Smooth muscle cell (in vitro differentiated cells): ENCODE measurements around the gene RAPGEF6. TPM values are rescaled to one million over a fixed set of nuclear protein-coding genes. Genes with fewer than 3 reads are reported as not detected.

ENCODE experiments used
- DNase-seq: peaks from one replicate; lab custom pipeline; 2025; ENCODE audit not compliant: unreplicated experiment; lab: John Stamatoyannopoulos, UW
- H2AFZ ChIP-seq: fragments of 200-600 bp; sonication (generic); 2 replicates; pipeline ENCODE4 v1.6.0; 2016; ENCODE audit warnings: antibody characterized with exemption, low read depth, mild to moderate bottlenecking
- H3F3A ChIP-seq: fragments of 200-600 bp; sonication (generic); 2 replicates; pipeline ENCODE4 v1.6.0; 2017; ENCODE audit warnings: antibody characterized with exemption, low read depth
- H3K27ac ChIP-seq: fragments of 200-600 bp; sonication (generic); 2 replicates; pipeline ENCODE4 v1.5.1; 2016; ENCODE audit warnings: low read depth, mild to moderate bottlenecking
- H3K27me3 ChIP-seq: fragments of 200-600 bp; sonication (generic); 2 replicates; pipeline ENCODE4 v1.6.1; 2016; ENCODE audit warnings: low read depth, mild to moderate bottlenecking
- H3K36me3 ChIP-seq: fragments of 200-600 bp; sonication (generic); 2 replicates; pipeline ENCODE4 v1.5.1; 2016; ENCODE audit warnings: low read depth
- H3K4me1 ChIP-seq: fragments of 200-600 bp; sonication (generic); 2 replicates; pipeline ENCODE4 v1.5.1; 2016; ENCODE audit warnings: low read depth
- H3K4me2 ChIP-seq: fragments of 200-600 bp; sonication (generic); 2 replicates; pipeline ENCODE4 v1.6.0; 2016; ENCODE audit warnings: mild to moderate bottlenecking
- H3K4me3 ChIP-seq: fragments of 200-600 bp; sonication (generic); 2 replicates; pipeline ENCODE4 v1.5.1; 2016; ENCODE audit warnings: mild to moderate bottlenecking
- H3K79me2 ChIP-seq: fragments of 200-600 bp; sonication (generic); 2 replicates; pipeline ENCODE4 v1.6.0; 2016; ENCODE audit warnings: low read depth, mild to moderate bottlenecking
- H3K9ac ChIP-seq: fragments of 200-600 bp; sonication (generic); 2 replicates; pipeline ENCODE4 v1.6.0; 2016; ENCODE audit warnings: low read depth
- H3K9me3 ChIP-seq: fragments of 200-600 bp; sonication (generic); replicated peaks from 2 replicates; pipeline ENCODE4 v1.5.1; 2016; ENCODE audit warnings: low read depth
- H4K20me1 ChIP-seq: fragments of 200-600 bp; sonication (generic); 2 replicates; pipeline ENCODE4 v1.6.0; 2016; ENCODE audit warnings: low read depth
- CTCF ChIP-seq: fragments of 200-600 bp; sonication (generic); IDR thresholded peaks from 2 replicates; pipeline ENCODE4 v1.5.1; 2017; ENCODE audit warnings: borderline replicate concordance, mild to moderate bottlenecking, antibody characterized with exemption; ENCODE audit not compliant: insufficient read depth, poor library complexity, severe bottlenecking
- WGBS: methylation state at CpG from one replicate; pipeline ENCODE4 v1.1.7; 2016; ENCODE audit warnings: low lambda C conversion rate; 5-methylcytosine and 5-hydroxymethylcytosine counted together
- polyA plus RNA-seq: library from polyadenylated mRNA; unstranded; fragments of >200 nt; fragmentation: Nextera tagmentation; extraction: Ambion mirVana; gene quantifications from 2 replicates; pipeline ENCODE4 v1.2.1, GENCODE V29; 2016
- total RNA-seq: library from RNA; depleted of rRNA; stranded (reverse); fragments of >200 nt; gene quantifications from 2 replicates; pipeline ENCODE4 v1.2.3, GENCODE V29; 2014

Gene RAPGEF6
- total and polyA plus RNA-seq, 2 experiments from 2014 or later, result 1.9 to 13.3 TPM

GRCh38 chr5:131466171-131466766 is 168.8 kb downstream of the RAPGEF6 start:
- no peak overlapping the region for H3K4me3 ChIP-seq
- H3K36me3 ChIP-seq, result peaks cover 8% of the 10 kb centered on the region
- no peaks in the 10 kb centered on the region for H4K20me1 ChIP-seq
- H3K4me1 ChIP-seq, result no peaks in the 10 kb centered on the region
- no peaks in the 10 kb centered on the region for H3K79me2 ChIP-seq
- H2AFZ ChIP-seq, result no peak overlapping the region
- H3K9ac ChIP-seq, result no peak overlapping the region
- no peaks in the 10 kb centered on the region for H3K9me3 ChIP-seq
- H3K4me2 ChIP-seq, result no peak overlapping the region
- no peak overlapping the region for H3K27ac ChIP-seq
- no peaks in the 10 kb centered on the region for H3F3A ChIP-seq
- 93% methylated on average over 3 of the region's 3 CpGs for WGBS
- DNase-seq, result no peak
- TF ChIP-seq CTCF, result no peak
- H3K27me3 ChIP-seq, result no peaks in the 10 kb centered on the region

- Histone ChIP-seq H3K27ac (no peak overlapping the region), H3K27me3 (no peaks in the 10 kb centered on the region), H4K20me1 (no peaks in the 10 kb centered on the region), H3K79me2 (no peaks in the 10 kb centered on the region), H3K9ac (no peak overlapping the region), H3K36me3 (peaks cover 6% of the 10 kb centered on the region), H3K4me2 (no peak overlapping the region), H3F3A (no peaks in the 10 kb centered on the region), H3K9me3 (no peaks in the 10 kb centered on the region), H3K4me1 (no peaks in the 10 kb centered on the region), H2AFZ (no peak overlapping the region), H3K4me3 (no peak overlapping the region)
- 90% methylated on average over 1 of the region's 1 CpG for WGBS
- DNase-seq, result no peak
- TF ChIP-seq CTCF, result no peak
Observed at GRCh38 chr5:131463656-131464055, 171.4 kb downstream of the RAPGEF6 start.

- DNase-seq, result no peak
- 77% methylated on average over 3 of the region's 3 CpGs for WGBS
- H3K27me3 ChIP-seq, result no peaks in the 10 kb centered on the region
Observed at GRCh38 chr5:131462454-131462853, 172.6 kb downstream of the RAPGEF6 start.

More at GRCh38 chr5:131462454-131462853, 172.6 kb downstream of the RAPGEF6 start:
- Histone ChIP-seq H3K9ac (no peak overlapping the region), H3K4me2 (no peak overlapping the region), H3K4me1 (no peaks in the 10 kb centered on the region), H3K36me3 (peaks cover 4% of the 10 kb centered on the region), H3K4me3 (no peak overlapping the region), H3K9me3 (no peaks in the 10 kb centered on the region), H3F3A (no peaks in the 10 kb centered on the region), H3K27ac (no peak overlapping the region), H3K79me2 (no peaks in the 10 kb centered on the region), H4K20me1 (no peaks in the 10 kb centered on the region), H2AFZ (no peak overlapping the region)
- no peak for TF ChIP-seq CTCF
